ENCODE data around the gene RRM2. TPM values are rescaled to one million over a fixed set of nuclear protein-coding genes. Genes with fewer than 3 reads are reported as not detected.
"Not testable (repeated sequence)": the region's sequence is repeated elsewhere in the genome, so short reads cannot be mapped to it uniquely, and the experiment has no call there.

The RRM2 gene
- total and polyA plus RNA-seq, 2 of the 4 experiments (the other 2 are of a cell fraction): 53.6 to 68.5 TPM

- H4K5ac ChIP-seq (ENCODE audit: low read depth, low read length); H3K14ac ChIP-seq (replicated peaks; ENCODE audit: low read depth, low read length); H2BK120ac ChIP-seq (ENCODE audit: low read depth, low read length); H3K36me3 ChIP-seq (ENCODE audit: control insufficient read depth, insufficient read depth, low read length); H2AK5ac ChIP-seq (ENCODE audit: low read depth, low read length); H3K23ac ChIP-seq (ENCODE audit: low read depth, low read length); H2AK9ac ChIP-seq (replicated peaks; ENCODE audit: low read depth, low read length, poor library complexity); H3K79me1 ChIP-seq (ENCODE audit: low read depth in 1 of 2, low read length in 2 of 2); H3K9ac ChIP-seq (ENCODE audit: low read depth, low read length); intact Hi-C loops (cut with micrococcal nuclease); H3K9me1 ChIP-seq (ENCODE audit: insufficient read depth, low read length); H4K20me1 ChIP-seq (ENCODE audit: insufficient read depth, low read length); in situ Hi-C loops (cut with MboI; ENCODE audit: low sequenced_read_pairs); H4K8ac ChIP-seq (ENCODE audit: low read depth in 2 of 2, low read length in 2 of 2); BruUV-seq (replicated peaks); H2BK5ac ChIP-seq (ENCODE audit: low read depth, low read length, poor library complexity, severe bottlenecking); H2BK20ac ChIP-seq (ENCODE audit: low read depth, low read length); H3K4me2 ChIP-seq (ENCODE audit: low read depth, low read length); dilution Hi-C loops (cut with HindIII; ENCODE audit: low sequenced_read_pairs, unreplicated experiment); H3K4ac ChIP-seq (ENCODE audit: low read depth, low read length); H3K4me3 ChIP-seq (ENCODE audit: insufficient read depth, low read depth, low read length); DNase-seq; H3K56ac ChIP-seq (ENCODE audit: extremely low read depth, insufficient read depth, low read length); H3K18ac ChIP-seq (ENCODE audit: low read depth, low read length); ATAC-seq (ENCODE audit: low read depth); H2AFZ ChIP-seq (replicated peaks; ENCODE audit: low read length, poor library complexity); H2BK15ac ChIP-seq (ENCODE audit: low read depth, low read length); H3K27ac ChIP-seq (ENCODE audit: insufficient read depth, low read length); H4K91ac ChIP-seq (ENCODE audit: insufficient read depth, low read depth, low read length); H3K4me1 ChIP-seq (ENCODE audit: control insufficient read depth, insufficient read depth, low read length): not testable (repeated sequence)
- ChIA-PET POLR2A (ENCODE audit: unreplicated experiment) (interaction anchor here (0.6 kb wide), 1 partner anchor 16 kb away, joined by 3 read pairs; no protein-coding TSS in a partner anchor), CTCF (interaction anchor here (2.6 kb wide), 1 partner anchor 19 kb away, joined by 10 read pairs; no protein-coding TSS in a partner anchor)
- Histone ChIP-seq H3K27me3 (ENCODE audit: control insufficient read depth, insufficient read depth, low read length) (peaks cover 46% of the 10 kb centered on the region), H3K9me3 (ENCODE audit: control insufficient read depth, insufficient read depth, low read length) (peaks cover 10% of the 10 kb centered on the region)
- WGBS, 2 experiments (ENCODE audit: extremely low coverage in 2 of 2, insufficient read length in 1 of 2): no CpG with 5 or more reads among the region's 2 CpGs
Measured at GRCh38 chr2:10091889-10092244, 30.7 kb upstream of the RRM2 start.
